HepG2 (cell line): Measurements from ENCODE around the gene NRIP2. TPM values are rescaled to one million over a fixed set of nuclear protein-coding genes. Genes with fewer than 3 reads are reported as not detected.

ENCODE experiments used
- ATAC-seq: fragments of 200-7000 bp; cut with Tn5 transposase; 3 replicates; pipeline ENCODE4 v1.9.1; 2020; ENCODE audit warnings: mild to moderate bottlenecking, moderate library complexity
- BruUV-seq: library from RNA; stranded (reverse); fragments of 400-500 nt; replicated peaks from 2 replicates; lab custom pipeline; 2021; lab: Mats Ljungman, UMichigan
- CTCF ChIA-PET: fragments of 300-600 bp; formaldehyde crosslinking; extraction: SDS; loops from one replicate; lab custom pipeline; 2021; ENCODE audit warnings: low total read pairs, inconsistent platforms, low intra/inter-chr PET ratio; lab: Yijun Ruan, JAX
- POLR2A ChIA-PET: fragments of 350-600 bp; sonication (Branson Sonifier 250); formaldehyde crosslinking; loops from one replicate; lab custom pipeline; 2020; ENCODE audit warnings: antibody characterized with exemption, inconsistent platforms; lab: Yijun Ruan, JAX
- DNase-seq: peaks from one replicate; pipeline ENCODE4 v3.0.0-alpha.2; 2015; ENCODE audit warnings: low spot score
- FAIRE-seq: peaks from 3 replicates; lab custom pipeline; 2011; peaks lifted over from hg19 to GRCh38; lab: Jason Lieb, UNC
- H2AFZ ChIP-seq: one replicate; pipeline ENCODE4 v1.6.1; 2011; ENCODE audit warnings: low read length, inconsistent platforms
- H3K27ac ChIP-seq: fragments of 300-600 bp; 3 replicates; pipeline ENCODE4 v1.8.0; 2011; ENCODE audit warnings: mixed run types, mild to moderate bottlenecking, mixed read lengths, low read length, inconsistent platforms; ENCODE audit not compliant: insufficient read depth; ENCODE audit errors: extremely low read length
- H3K27me3 ChIP-seq, 2 experiments: fragments of 200-600 bp in 1 of 2; 2 replicates in 1 of 2; 3 replicates in 1 of 2; pipeline versions ENCODE4 v1.6.0 to v1.8.0; 2011; ENCODE audit warnings: low read length in 2 of 2, mild to moderate bottlenecking in 2 of 2, moderate library complexity in 2 of 2, inconsistent platforms in 1 of 2; ENCODE audit not compliant: insufficient read depth in 2 of 2, control insufficient read depth in 1 of 2
- H3K36me3 ChIP-seq, 2 experiments: fragments of 200-600 bp in 1 of 2; replicated peaks in 1 of 2; 2 replicates in 1 of 2; 3 replicates in 1 of 2; pipeline versions ENCODE4 v1.5.1 to v1.8.0; 2011; ENCODE audit warnings: low read length in 2 of 2, inconsistent platforms in 1 of 2; ENCODE audit not compliant: insufficient read depth in 2 of 2, control insufficient read depth in 1 of 2
- H3K4me1 ChIP-seq: 2 replicates; pipeline ENCODE4 v1.5.1; 2012; ENCODE audit warnings: low read length, inconsistent platforms; ENCODE audit not compliant: insufficient read depth
- H3K4me2 ChIP-seq: 2 replicates; pipeline ENCODE4 v1.6.0; 2011; ENCODE audit warnings: low read depth, low read length, inconsistent platforms
- H3K4me3 ChIP-seq, 3 experiments: fragments of 200-600 bp in 1 of 3; sonication (generic), shearing (Covaris generic) in 1 of 3; replicated peaks in 1 of 3; 2 replicates each; pipeline ENCODE4 v1.5.1; 2011 to 2016; ENCODE audit warnings: low read length in 3 of 3, inconsistent platforms in 2 of 3, low read depth in 2 of 3, mild to moderate bottlenecking in 2 of 3, control low read depth in 1 of 3, mixed read lengths in 1 of 3; ENCODE audit not compliant: insufficient read depth in 1 of 3
- H3K79me2 ChIP-seq: one replicate; pipeline ENCODE4 v1.6.1; 2011; ENCODE audit warnings: low read length, inconsistent platforms; ENCODE audit not compliant: insufficient read depth
- H3K9ac ChIP-seq: 2 replicates; pipeline ENCODE4 v1.6.0; 2011; ENCODE audit warnings: mild to moderate bottlenecking, low read depth, low read length, inconsistent platforms; ENCODE audit not compliant: insufficient read depth
- H3K9me3 ChIP-seq: 2 replicates; pipeline ENCODE4 v1.5.1; 2012; ENCODE audit warnings: mild to moderate bottlenecking, low read length
- H4K20me1 ChIP-seq: 2 replicates; pipeline ENCODE4 v1.6.0; 2011; ENCODE audit warnings: inconsistent platforms, mild to moderate bottlenecking, low read length, moderate library complexity; ENCODE audit not compliant: insufficient read depth
- ARNTL ChIP-seq: sonication (generic); formaldehyde crosslinking; IDR thresholded peaks from 2 replicates; pipeline ENCODE4 v1.4.0; 2020; ENCODE audit warnings: mild to moderate bottlenecking, missing genetic modification reagents
- CTCF ChIP-seq: sonication (generic); formaldehyde crosslinking; IDR thresholded peaks from 2 replicates; pipeline ENCODE4 v1.5.0; 2020; ENCODE audit warnings: mild to moderate bottlenecking, missing genetic modification reagents, moderate library complexity
- HMGXB4 ChIP-seq, 2 experiments: sonication (generic) in 1 of 2; formaldehyde crosslinking in 1 of 2; IDR thresholded peaks; 2 replicates each; pipeline versions ENCODE4 v1.4.0 to v1.6.1; 2018 to 2020; ENCODE audit warnings: missing genetic modification reagents in 2 of 2, borderline replicate concordance in 1 of 2, low read depth in 1 of 2, mild to moderate bottlenecking in 1 of 2, missing biosample characterization in 1 of 2
- NFAT5 ChIP-seq: sonication (generic); formaldehyde crosslinking; IDR thresholded peaks from 2 replicates; pipeline ENCODE4 v1.4.0; 2020; ENCODE audit warnings: missing genetic modification reagents
- ZNF20 ChIP-seq: sonication (generic); formaldehyde crosslinking; IDR thresholded peaks from 2 replicates; pipeline ENCODE4 v1.4.0; 2020; ENCODE audit warnings: mild to moderate bottlenecking, moderate library complexity, missing genetic modification reagents
- ZNF329 ChIP-seq: sonication (generic); formaldehyde crosslinking; IDR thresholded peaks from 2 replicates; pipeline ENCODE4 v1.9.0; 2021; ENCODE audit warnings: low read depth, mild to moderate bottlenecking, missing genetic modification reagents
- ZNF484 ChIP-seq: sonication (generic); formaldehyde crosslinking; IDR thresholded peaks from 2 replicates; pipeline ENCODE4 v1.5.1; 2020; ENCODE audit warnings: mild to moderate bottlenecking, low read depth, missing genetic modification reagents, borderline replicate concordance
- ZNF513 ChIP-seq: sonication (generic); formaldehyde crosslinking; conservative IDR thresholded peaks from 2 replicates; pipeline ENCODE4 v1.5.0; 2020; ENCODE audit warnings: missing genetic modification reagents
- ZNF639 ChIP-seq: conservative IDR thresholded peaks from 2 replicates; pipeline ENCODE4 v1.6.1; 2018; ENCODE audit warnings: missing genetic modification reagents
- ZNF83 ChIP-seq: sonication (generic); formaldehyde crosslinking; IDR thresholded peaks from 2 replicates; pipeline ENCODE4 v1.4.0; 2020; ENCODE audit warnings: missing genetic modification reagents, mild to moderate bottlenecking, borderline replicate concordance
- WGBS: methylation state at CpG from one replicate; pipeline ENCODE4 v1.1.6; 2017; ENCODE audit warnings: low lambda C conversion rate; 5-methylcytosine and 5-hydroxymethylcytosine counted together
- in situ Hi-C: cut with HindIII; loops from 2 replicates; pipeline ENCODE4 v1.10.0; 2017; ENCODE audit warnings: low pct_unique_long_range_greater_than_20kb; ENCODE audit not compliant: extremely low pct_ligation_motif_present
- intact Hi-C: fragments of 100-400 bp; cut with micrococcal nuclease; formaldehyde crosslinking; loops from one replicate; pipeline ENCODE4 v1.10.0; 2022; ENCODE audit not compliant: unreplicated experiment
- polyA plus RNA-seq, 8 experiments: library from polyadenylated mRNA; depleted of rRNA in 3 of 8; stranded (reverse) in 7 of 8; unstranded in 1 of 8; fragments of >200 nt; fragmentation: Illumina TruSeq in 4 of 8; extraction: Trizol in 4 of 8; gene quantifications; 2 replicates each; pipeline versions ENCODE4 v1.2.1 to v1.2.3, GENCODE V29; 2011 to 2016; ENCODE audit warnings: low read depth in 4 of 8, missing spikeins in 1 of 8, mixed read lengths in 1 of 8; ENCODE audit not compliant: insufficient read depth in 1 of 8
- total RNA-seq, 5 experiments: library from RNA; depleted of rRNA; stranded (reverse); fragments of >200 nt; fragmentation: Illumina TruSeq; extraction: Trizol; gene quantifications; 2 replicates each; pipeline ENCODE4 v1.2.3, GENCODE V29; 2016; ENCODE audit warnings: low read depth in 1 of 5

The NRIP2 gene
- total and polyA plus RNA-seq, 2 of the 13 experiments (the other 11 are each of a cell fraction or from before 2014, with no cell fraction given), result not detected

GRCh38 chr12:2857021-2857431, 22.2 kb upstream of the NRIP2 start, which contains the start of gene TEX52 (continued):
- no peak for TF ChIP-seq ZNF513 (CRISPR knock-in tag)
- no peak for TF ChIP-seq ZNF83 (CRISPR knock-in tag)
- TF ChIP-seq ZNF20, result no peak
- no peak for TF ChIP-seq ZNF329 (CRISPR knock-in tag)
- TF ChIP-seq ZNF484 (CRISPR knock-in tag), result no peak
- no peak for TF ChIP-seq CTCF (CRISPR knock-in tag)

- DNase-seq, result no peak
- ATAC-seq, result no peak; the same call in 2 of the 3 replicates
- 93% methylated on average over 3 of the region's 3 CpGs for WGBS
- CTCF ChIA-PET, result no interaction called here
- Histone ChIP-seq H4K20me1 (no peaks in the 10 kb centered on the region), H3K27ac (no peak overlapping the region), H3K79me2 (no peaks in the 10 kb centered on the region), H3K4me2 (no peak overlapping the region), H3K4me3 (no peak overlapping the region), H3K9me3 (no peaks in the 10 kb centered on the region), H2AFZ (no peak overlapping the region), H3K9ac (no peak overlapping the region), H3K4me1 (peaks cover 12% of the 10 kb centered on the region), H3K36me3 (peaks cover 4 to 27% of the 10 kb centered on the region in 2 experiments), H3K27me3 (no peaks in the 10 kb centered on the region)
- no TSS peak for BruUV-seq
- in situ Hi-C loops (no loop called here), intact Hi-C loops (no loop called here)
- POLR2A ChIA-PET, result no interaction called here
- FAIRE-seq, result no peak
- TF ChIP-seq ZNF639 (CRISPR knock-in tag) (no peak), HMGXB4 (CRISPR knock-in tag; IDR thresholded peaks at IDR 0.05; ENCODE audit: borderline replicate concordance in 1 of 2, low read depth in 1 of 2) (no peak), ARNTL (CRISPR knock-in tag) (no peak), NFAT5 (no peak)
These were observed 21.2 kb upstream of the NRIP2 start for GRCh38 chr12:2856051-2856450.
